Osteoblast (primary cell): ENCODE results near the gene FRMD4A. TPM values are rescaled to one million over a fixed set of nuclear protein-coding genes. Genes with fewer than 3 reads are reported as not detected.
A peak's percentile ranks its signal among the peaks of the same experiment; 100 is the strongest.

ENCODE experiments used
- DNase-seq: peaks from one replicate; pipeline ENCODE4 v3.0.0; 2011; ENCODE audit warnings: low spot score, mixed read lengths; ENCODE audit not compliant: insufficient read length; ENCODE audit errors: missing footprints
- H2AFZ ChIP-seq: 2 replicates; pipeline ENCODE4 v1.6.0; 2011; ENCODE audit warnings: mild to moderate bottlenecking, low read length
- H3K27ac ChIP-seq: 2 replicates; pipeline ENCODE4 v1.5.1; 2011; ENCODE audit warnings: mild to moderate bottlenecking, low read depth, low read length, moderate library complexity
- H3K27me3 ChIP-seq: 2 replicates; pipeline ENCODE4 v1.6.0; 2012; ENCODE audit warnings: mild to moderate bottlenecking, control low read depth, inconsistent platforms, low read length, moderate library complexity; ENCODE audit not compliant: insufficient read depth
- H3K36me3 ChIP-seq: 2 replicates; pipeline ENCODE4 v1.5.1; 2011; ENCODE audit warnings: mild to moderate bottlenecking, low read length, control low read depth, moderate library complexity; ENCODE audit not compliant: insufficient read depth
- H3K4me1 ChIP-seq: 2 replicates; pipeline ENCODE4 v1.5.1; 2011; ENCODE audit warnings: mild to moderate bottlenecking, low read length, control low read depth, moderate library complexity; ENCODE audit not compliant: insufficient read depth
- H3K4me2 ChIP-seq: 2 replicates; pipeline ENCODE4 v1.6.0; 2011; ENCODE audit warnings: mild to moderate bottlenecking, low read length; ENCODE audit not compliant: insufficient read depth
- H3K4me3 ChIP-seq: fragments of 200-600 bp; sonication (generic); 3 replicates; pipeline ENCODE4 v1.5.1; 2012; ENCODE audit warnings: mild to moderate bottlenecking, low read length, inconsistent platforms; ENCODE audit not compliant: insufficient read depth
- H3K79me2 ChIP-seq: 2 replicates; pipeline ENCODE4 v1.6.0; 2012; ENCODE audit warnings: mild to moderate bottlenecking, low read length, control low read depth, inconsistent platforms; ENCODE audit not compliant: insufficient read depth
- H3K9me3 ChIP-seq: 2 replicates; pipeline ENCODE4 v1.5.1; 2011; ENCODE audit warnings: low read depth, low read length, control low read depth
- H4K20me1 ChIP-seq: 2 replicates; pipeline ENCODE4 v1.6.0; 2012; ENCODE audit warnings: mild to moderate bottlenecking, low read length, control low read depth; ENCODE audit not compliant: insufficient read depth
- total RNA-seq: library from RNA; depleted of rRNA; stranded (reverse); fragments of >200 nt; gene quantifications from 2 replicates; pipeline ENCODE4 v1.2.3, GENCODE V29; 2012
- TF ChIP-seq, protein P1 (sequence below): IDR thresholded peaks from 2 replicates; pipeline ENCODE4 v1.5.1; 2011; ENCODE audit warnings: mild to moderate bottlenecking, low read depth, low read length, moderate library complexity; ENCODE audit errors: extremely low read depth

Gene FRMD4A
- total RNA-seq, 1 donor = 41.3 TPM

DNA sequence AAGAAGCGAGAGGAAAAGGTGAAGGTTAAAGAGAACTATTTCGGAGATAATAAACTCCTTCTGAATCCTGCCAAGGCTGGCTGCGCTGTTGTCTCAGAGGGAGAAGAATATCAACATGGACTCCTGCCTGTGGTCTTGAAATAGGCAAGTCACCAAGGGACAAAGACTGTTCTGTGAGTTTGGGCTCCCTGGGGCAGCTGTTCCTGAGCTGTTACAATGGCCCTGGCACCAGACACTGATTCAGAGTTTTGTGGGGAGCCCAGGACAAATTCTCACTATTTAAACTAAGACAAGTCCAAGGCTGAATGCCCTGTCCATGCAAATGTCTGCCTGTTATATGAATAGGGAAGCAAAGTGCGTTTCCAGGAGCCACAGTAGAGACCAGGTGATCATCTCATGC lies 662.6 kb downstream of the FRMD4A start:
- H3K36me3 ChIP-seq = peaks cover 87% of the 10 kb centered on the region
- no peaks in the 10 kb centered on the region for H4K20me1 ChIP-seq
- no peak overlapping the region for H3K4me3 ChIP-seq
- TF ChIP-seq, protein P1, sequence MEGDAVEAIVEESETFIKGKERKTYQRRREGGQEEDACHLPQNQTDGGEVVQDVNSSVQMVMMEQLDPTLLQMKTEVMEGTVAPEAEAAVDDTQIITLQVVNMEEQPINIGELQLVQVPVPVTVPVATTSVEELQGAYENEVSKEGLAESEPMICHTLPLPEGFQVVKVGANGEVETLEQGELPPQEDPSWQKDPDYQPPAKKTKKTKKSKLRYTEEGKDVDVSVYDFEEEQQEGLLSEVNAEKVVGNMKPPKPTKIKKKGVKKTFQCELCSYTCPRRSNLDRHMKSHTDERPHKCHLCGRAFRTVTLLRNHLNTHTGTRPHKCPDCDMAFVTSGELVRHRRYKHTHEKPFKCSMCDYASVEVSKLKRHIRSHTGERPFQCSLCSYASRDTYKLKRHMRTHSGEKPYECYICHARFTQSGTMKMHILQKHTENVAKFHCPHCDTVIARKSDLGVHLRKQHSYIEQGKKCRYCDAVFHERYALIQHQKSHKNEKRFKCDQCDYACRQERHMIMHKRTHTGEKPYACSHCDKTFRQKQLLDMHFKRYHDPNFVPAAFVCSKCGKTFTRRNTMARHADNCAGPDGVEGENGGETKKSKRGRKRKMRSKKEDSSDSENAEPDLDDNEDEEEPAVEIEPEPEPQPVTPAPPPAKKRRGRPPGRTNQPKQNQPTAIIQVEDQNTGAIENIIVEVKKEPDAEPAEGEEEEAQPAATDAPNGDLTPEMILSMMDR = no peak
- no peak overlapping the region for H3K4me2 ChIP-seq
- no peak overlapping the region for H3K27ac ChIP-seq
- H3K27me3 ChIP-seq = no peaks in the 10 kb centered on the region
- H3K4me1 ChIP-seq = no peaks in the 10 kb centered on the region
- no peak overlapping the region for H2AFZ ChIP-seq
- no peaks in the 10 kb centered on the region for H3K9me3 ChIP-seq
- H3K79me2 ChIP-seq = peaks cover 19% of the 10 kb centered on the region
- no peak for DNase-seq

DNA sequence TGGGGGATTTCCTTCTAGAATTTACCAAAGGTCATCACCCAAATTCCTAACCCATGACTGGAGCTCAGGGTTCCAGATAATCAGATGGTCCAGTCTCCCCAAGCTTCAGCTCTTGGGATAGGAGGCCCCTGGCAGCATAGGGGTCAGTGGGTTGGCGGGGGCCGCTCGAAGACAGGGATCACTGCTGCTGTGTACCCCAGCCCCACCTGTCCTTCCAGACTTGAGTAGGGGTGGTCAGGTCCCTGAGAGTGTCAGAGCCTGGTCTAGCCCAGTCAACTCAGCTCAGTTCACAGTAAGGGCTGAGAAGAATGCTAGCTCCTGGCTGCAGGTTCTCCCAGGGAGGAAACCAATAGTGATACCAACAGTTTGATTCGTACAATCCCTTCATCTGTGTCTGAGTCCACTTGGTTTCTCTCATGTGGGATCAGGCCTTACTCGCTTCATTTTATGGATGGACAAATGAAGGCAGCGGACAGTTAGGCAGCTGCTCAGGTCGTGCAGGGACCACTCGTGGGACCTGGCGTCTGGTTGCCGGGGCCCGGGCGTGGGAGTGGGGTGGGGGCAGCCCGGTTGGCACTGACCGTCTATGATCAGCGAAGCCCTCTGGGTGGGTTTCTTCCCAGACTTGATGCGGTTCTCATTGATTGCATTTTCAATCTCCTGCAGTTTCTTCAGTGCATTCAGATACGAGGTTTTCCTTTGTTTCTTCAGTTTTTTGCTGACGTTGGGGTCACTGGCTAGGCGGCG lies 665.0 kb downstream of the FRMD4A start:
- H3K27ac ChIP-seq = no peak overlapping the region
- no peaks in the 10 kb centered on the region for H4K20me1 ChIP-seq
- DNase-seq = no peak
- H2AFZ ChIP-seq = no peak overlapping the region
- H3K4me1 ChIP-seq = peaks cover 2% of the 10 kb centered on the region
- peaks cover 14% of the 10 kb centered on the region for H3K79me2 ChIP-seq
- H3K9me3 ChIP-seq = no peaks in the 10 kb centered on the region
- no peaks in the 10 kb centered on the region for H3K27me3 ChIP-seq
- TF ChIP-seq, protein P1 = no peak
- H3K36me3 ChIP-seq = peaks cover 82% of the 10 kb centered on the region
- H3K4me3 ChIP-seq = no peak overlapping the region
- H3K4me2 ChIP-seq = no peak overlapping the region

DNA sequence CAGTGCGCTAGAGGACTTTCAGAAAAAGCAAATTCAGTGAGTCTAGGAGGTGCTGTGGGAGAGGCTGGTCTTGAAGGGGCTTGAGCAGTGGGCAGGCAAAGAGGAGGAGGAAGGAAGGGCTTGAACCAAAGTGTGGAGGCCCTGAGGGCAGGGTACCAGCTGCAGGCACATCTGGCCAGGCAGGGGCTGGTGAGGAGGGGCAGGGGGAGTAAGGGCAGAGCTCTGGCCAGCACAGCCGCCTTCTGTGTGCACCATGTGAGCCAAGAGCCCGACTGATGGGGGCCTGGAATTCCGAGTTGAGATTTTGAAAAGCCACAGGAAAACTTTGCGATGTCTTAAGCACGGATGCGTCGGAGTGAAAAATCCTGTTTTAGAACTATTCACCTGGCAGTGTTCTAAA lies 669.5 kb downstream of the FRMD4A start:
- DNase-seq = no peak
- peaks cover 14% of the 10 kb centered on the region for H3K4me1 ChIP-seq
- peak overlapping the region; percentile 52 for H3K27ac ChIP-seq
- peaks cover 2% of the 10 kb centered on the region for H3K79me2 ChIP-seq
- H3K9me3 ChIP-seq = no peaks in the 10 kb centered on the region
- no peak overlapping the region for H3K4me3 ChIP-seq
- peaks cover 79% of the 10 kb centered on the region for H3K36me3 ChIP-seq
- no peak overlapping the region for H2AFZ ChIP-seq
- H3K4me2 ChIP-seq = no peak overlapping the region
- H3K27me3 ChIP-seq = no peaks in the 10 kb centered on the region
- peaks cover under 1% of the 10 kb centered on the region for H4K20me1 ChIP-seq
- TF ChIP-seq, protein P1 = no peak

DNA sequence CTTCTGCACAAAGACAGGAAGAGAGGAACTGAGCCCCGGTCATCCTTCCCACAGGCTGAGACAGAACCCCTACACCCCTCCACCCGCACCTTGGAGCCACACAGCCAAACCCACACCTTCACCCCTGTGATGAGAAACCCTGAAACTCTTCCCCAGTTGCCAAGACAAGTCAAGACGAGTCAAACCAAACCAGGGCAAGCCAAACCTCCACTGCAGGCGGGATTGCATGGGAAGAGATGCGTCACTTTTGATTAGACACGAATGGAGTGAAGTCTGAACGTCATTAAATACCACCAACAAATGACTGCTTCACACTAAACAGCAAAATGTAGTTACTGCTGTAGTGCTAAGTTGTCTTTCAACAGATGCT lies 670.2 kb downstream of the FRMD4A start:
- Histone ChIP-seq H3K36me3 (peaks cover 79% of the 10 kb centered on the region), H3K27ac (peak overlapping the region; percentile 52), H3K79me2 (peaks cover 2% of the 10 kb centered on the region), H2AFZ (no peak overlapping the region), H3K4me3 (no peak overlapping the region), H3K4me2 (no peak overlapping the region), H3K9me3 (no peaks in the 10 kb centered on the region), H3K27me3 (no peaks in the 10 kb centered on the region), H3K4me1 (peaks cover 14% of the 10 kb centered on the region), H4K20me1 (peaks cover 4% of the 10 kb centered on the region)
- DNase-seq = peak; percentile 93
- TF ChIP-seq, protein P1 = no peak
